CD14-positive monocyte (primary cell): ENCODE results near the gene GRIN2A. TPM values are rescaled to one million over a fixed set of nuclear protein-coding genes. Genes with fewer than 3 reads are reported as not detected.

Experiments used
- DNase-seq, 3 donors: peaks; one replicate each; pipeline ENCODE4 v3.0.0-alpha.2; 2011 to 2022
- H2AFZ ChIP-seq: 2 replicates; pipeline ENCODE4 v1.6.0; 2012; ENCODE audit warnings: mild to moderate bottlenecking, low read depth, low read length, inconsistent platforms; ENCODE audit not compliant: insufficient read depth, poor library complexity, severe bottlenecking
- H3K27ac ChIP-seq, 2 donors: 1 replicate in 1 of 2; 2 replicates in 1 of 2; pipeline ENCODE4 v1.5.1; 2012 to 2013; ENCODE audit warnings: low read length in 2 of 2, control low read depth in 1 of 2, inconsistent platforms in 1 of 2, low read depth in 1 of 2, mild to moderate bottlenecking in 1 of 2
- H3K27me3 ChIP-seq, 2 donors: one replicate each; pipeline versions ENCODE4 v1.6.0 to v1.6.1; 2011 to 2013; ENCODE audit warnings: low read length in 2 of 2; ENCODE audit not compliant: control insufficient read depth in 2 of 2, insufficient read depth in 2 of 2
- H3K36me3 ChIP-seq, 2 donors: replicated peaks in 1 of 2; 1 replicate in 1 of 2; 2 replicates in 1 of 2; pipeline versions ENCODE4 v1.5.1 to v1.6.1; 2012 to 2013; ENCODE audit warnings: low read length in 2 of 2, control low read depth in 1 of 2, inconsistent platforms in 1 of 2, mild to moderate bottlenecking in 1 of 2; ENCODE audit not compliant: insufficient read depth in 2 of 2, control insufficient read depth in 1 of 2
- H3K4me1 ChIP-seq, 2 donors: 1 replicate in 1 of 2; 2 replicates in 1 of 2; pipeline versions ENCODE4 v1.5.1 to v1.6.1; 2012 to 2013; ENCODE audit warnings: low read length in 2 of 2, control low read depth in 1 of 2, inconsistent platforms in 1 of 2, mild to moderate bottlenecking in 1 of 2, moderate library complexity in 1 of 2; ENCODE audit not compliant: insufficient read depth in 2 of 2, control insufficient read depth in 1 of 2
- H3K4me2 ChIP-seq: replicated peaks from 2 replicates; pipeline ENCODE3; 2012; ENCODE audit warnings: low read length, moderate library complexity, mild to moderate bottlenecking; ENCODE audit not compliant: poor library complexity, severe bottlenecking; ENCODE audit errors: extremely low read depth
- H3K4me3 ChIP-seq, 3 experiments: fragments of 200-600 bp in 1 of 3; sonication (generic) in 1 of 3; replicated peaks in 1 of 3; 1 replicate in 2 of 3; 2 replicates in 1 of 3; pipeline ENCODE4 v1.5.1; 2011 to 2013; ENCODE audit warnings: low read length in 3 of 3, mild to moderate bottlenecking in 3 of 3, control low read depth in 2 of 3, low read depth in 2 of 3, inconsistent platforms in 1 of 3, moderate library complexity in 1 of 3
- H3K79me2 ChIP-seq: 2 replicates; pipeline ENCODE4 v1.6.0; 2012; ENCODE audit warnings: mild to moderate bottlenecking, control low read depth, inconsistent platforms, low read length, moderate library complexity; ENCODE audit not compliant: insufficient read depth
- H3K9ac ChIP-seq: 2 replicates; pipeline ENCODE4 v1.6.0; 2017; ENCODE audit warnings: low read length, mild to moderate bottlenecking; ENCODE audit not compliant: insufficient read depth, poor library complexity, severe bottlenecking
- H3K9me3 ChIP-seq, 2 donors: replicated peaks in 1 of 2; 1 replicate in 1 of 2; 2 replicates in 1 of 2; pipeline versions ENCODE4 v1.5.1 to v1.6.1; 2012 to 2013; ENCODE audit warnings: low read length in 2 of 2, control low read depth in 1 of 2; ENCODE audit not compliant: control insufficient read depth in 1 of 2, insufficient read depth in 1 of 2
- H4K20me1 ChIP-seq: 2 replicates; pipeline ENCODE4 v1.6.0; 2012; ENCODE audit warnings: mild to moderate bottlenecking, low read length, control low read depth, moderate library complexity; ENCODE audit not compliant: insufficient read depth
- H3K27ac Mint-ChIP-seq, 7 donors: one replicate each; pipeline ENCODE4 v1.8.0; 2020; ENCODE audit warnings: mild to moderate bottlenecking in 7 of 7, mixed read lengths in 7 of 7, moderate library complexity in 6 of 7, inconsistent platforms in 2 of 7
- H3K27me3 Mint-ChIP-seq, 3 donors: one replicate each; pipeline ENCODE4 v1.8.0; 2021 to 2022; ENCODE audit warnings: low read depth in 3 of 3, mild to moderate bottlenecking in 3 of 3, mixed read lengths in 3 of 3, moderate library complexity in 3 of 3, inconsistent platforms in 1 of 3
- H3K36me3 Mint-ChIP-seq, 2 donors: one replicate each; pipeline ENCODE4 v1.8.0; 2020; ENCODE audit warnings: mixed read lengths in 2 of 2, inconsistent platforms in 1 of 2, mild to moderate bottlenecking in 1 of 2
- H3K4me1 Mint-ChIP-seq: one replicate; pipeline ENCODE4 v1.8.0; 2020; ENCODE audit warnings: mild to moderate bottlenecking, mixed read lengths
- H3K4me3 Mint-ChIP-seq, 2 donors: one replicate each; pipeline ENCODE4 v1.8.0; 2020; ENCODE audit warnings: mild to moderate bottlenecking in 2 of 2, mixed read lengths in 2 of 2, moderate library complexity in 1 of 2
- H3K9me3 Mint-ChIP-seq, 7 donors: one replicate each; pipeline ENCODE4 v1.8.0; 2020 to 2022; ENCODE audit warnings: mixed read lengths in 7 of 7, mild to moderate bottlenecking in 6 of 7, moderate library complexity in 6 of 7, inconsistent platforms in 2 of 7
- WGBS: methylation state at CpG from one replicate; pipeline ENCODE4 v1.1.5; 2013; ENCODE audit warnings: missing lambda C conversion rate; ENCODE audit not compliant: insufficient coverage; 5-methylcytosine and 5-hydroxymethylcytosine counted together
- intact Hi-C, 2 donors: fragments of 100-400 bp; cut with micrococcal nuclease; formaldehyde crosslinking; loops; one replicate each; pipeline versions ENCODE4 v1.15.0 to v1.15.1; 2023
- polyA plus RNA-seq, 3 donors: library from polyadenylated mRNA; depleted of rRNA in 1 of 3; unstranded in 2 of 3; stranded (reverse) in 1 of 3; fragments of 300-500 nt in 2 of 3; fragments of >200 nt in 1 of 3; fragmentation: Illumina TruSeq in 2 of 3; gene quantifications; 1 replicate in 2 of 3; 2 replicates in 1 of 3; pipeline ENCODE4 v1.2.3, GENCODE V29; 2012 to 2021
- TF ChIP-seq, protein P1 (sequence below): fragments of 200-600 bp; IDR thresholded peaks from one replicate; pipeline ENCODE4 v1.8.0; 2022; ENCODE audit warnings: antibody characterized with exemption, mild to moderate bottlenecking

Gene GRIN2A
- polyA plus RNA-seq, 3 donors: not detected

- Histone ChIP-seq H3K27me3 (no peaks in the 10 kb centered on the region), H3K4me2 (no peak overlapping the region), H4K20me1 (no peaks in the 10 kb centered on the region), H3K27ac (no peak overlapping the region), H3K4me1 (no peaks in the 10 kb centered on the region), H3K9me3 (no peaks in the 10 kb centered on the region), H3K4me3 (no peak overlapping the region), H3K79me2 (no peaks in the 10 kb centered on the region), H3K36me3 (no peaks in the 10 kb centered on the region), H3K9ac (no peak overlapping the region), H2AFZ (no peak overlapping the region)
- DNase-seq: no peak
- Mint-ChIP-seq H3K27ac (no peak overlapping the region), H3K36me3 (no peaks in the 10 kb centered on the region), H3K4me1 (no peaks in the 10 kb centered on the region), H3K4me3 (no peak overlapping the region), H3K27me3 (peaks cover 0 to 1% (median 0%) of the 10 kb centered on the region in 3 donors), H3K9me3 (peaks cover 0 to 3% (median 0%) of the 10 kb centered on the region in 7 donors)
- intact Hi-C loops: no loop called here
- WGBS: 74% methylated on average over 3 of the region's 3 CpGs
- TF ChIP-seq, protein P1, sequence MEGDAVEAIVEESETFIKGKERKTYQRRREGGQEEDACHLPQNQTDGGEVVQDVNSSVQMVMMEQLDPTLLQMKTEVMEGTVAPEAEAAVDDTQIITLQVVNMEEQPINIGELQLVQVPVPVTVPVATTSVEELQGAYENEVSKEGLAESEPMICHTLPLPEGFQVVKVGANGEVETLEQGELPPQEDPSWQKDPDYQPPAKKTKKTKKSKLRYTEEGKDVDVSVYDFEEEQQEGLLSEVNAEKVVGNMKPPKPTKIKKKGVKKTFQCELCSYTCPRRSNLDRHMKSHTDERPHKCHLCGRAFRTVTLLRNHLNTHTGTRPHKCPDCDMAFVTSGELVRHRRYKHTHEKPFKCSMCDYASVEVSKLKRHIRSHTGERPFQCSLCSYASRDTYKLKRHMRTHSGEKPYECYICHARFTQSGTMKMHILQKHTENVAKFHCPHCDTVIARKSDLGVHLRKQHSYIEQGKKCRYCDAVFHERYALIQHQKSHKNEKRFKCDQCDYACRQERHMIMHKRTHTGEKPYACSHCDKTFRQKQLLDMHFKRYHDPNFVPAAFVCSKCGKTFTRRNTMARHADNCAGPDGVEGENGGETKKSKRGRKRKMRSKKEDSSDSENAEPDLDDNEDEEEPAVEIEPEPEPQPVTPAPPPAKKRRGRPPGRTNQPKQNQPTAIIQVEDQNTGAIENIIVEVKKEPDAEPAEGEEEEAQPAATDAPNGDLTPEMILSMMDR: no peak
These were observed 165.5 kb downstream of the GRIN2A start for GRCh38 chr16:10016752-10017151.

DNA sequence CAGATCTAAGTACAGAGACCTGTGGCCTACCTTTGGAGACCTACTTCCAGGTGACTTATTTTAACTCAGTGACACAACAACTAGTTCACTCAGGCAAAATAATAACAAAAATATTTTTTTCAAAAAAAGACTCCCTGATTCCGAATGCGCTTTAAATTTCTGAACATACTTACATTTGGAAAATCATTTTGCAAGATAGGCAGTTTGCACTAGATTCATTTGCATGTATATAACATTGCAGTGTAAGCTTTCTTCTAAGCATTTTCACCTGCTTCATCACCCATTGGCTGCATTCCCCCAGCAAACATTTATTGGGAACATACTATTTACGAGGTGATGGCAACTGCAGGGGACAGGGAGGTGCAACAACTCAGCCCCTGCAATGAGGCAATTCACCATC, 166.8 kb downstream of the GRIN2A start:
- Mint-ChIP-seq H3K27me3 (peaks cover 0 to 1% (median 0%) of the 10 kb centered on the region in 3 donors), H3K9me3 (peaks cover 0 to 4% (median 0%) of the 10 kb centered on the region in 7 donors), H3K4me1 (no peaks in the 10 kb centered on the region), H3K36me3 (no peaks in the 10 kb centered on the region), H3K27ac (no peak overlapping the region), H3K4me3 (no peak overlapping the region)
- Histone ChIP-seq H3K27me3 (no peaks in the 10 kb centered on the region), H3K9me3 (no peaks in the 10 kb centered on the region), H3K9ac (no peak overlapping the region), H2AFZ (no peak overlapping the region), H4K20me1 (no peaks in the 10 kb centered on the region), H3K4me3 (no peak overlapping the region), H3K36me3 (no peaks in the 10 kb centered on the region), H3K4me1 (no peaks in the 10 kb centered on the region), H3K4me2 (no peak overlapping the region), H3K27ac (no peak overlapping the region), H3K79me2 (no peaks in the 10 kb centered on the region)
- TF ChIP-seq, protein P1: no peak
- intact Hi-C loops: no loop called here
- no peak for DNase-seq
- WGBS: no CpG with 5 or more reads among the region's 3 CpGs
